OCI-LY3 (cell line): ENCODE results near the gene INHA.
A peak's percentile ranks its signal among the peaks of the same experiment; 100 is the strongest.

Experiments used
- EZH2phosphoT487 ChIP-seq: fragments of 200-600 bp; shearing (Covaris generic); IDR thresholded peaks from 2 replicates; pipeline ENCODE4 v1.6.1; 2018; ENCODE audit warnings: antibody characterized with exemption, mixed run types, low read depth
- TF ChIP-seq, protein P1 (sequence below): fragments of 200-600, 300-600 bp; sonication (generic); IDR thresholded peaks from 2 replicates; pipeline ENCODE4 v1.5.1; 2014; ENCODE audit warnings: antibody characterized with exemption, low read length, low read depth

DNA sequence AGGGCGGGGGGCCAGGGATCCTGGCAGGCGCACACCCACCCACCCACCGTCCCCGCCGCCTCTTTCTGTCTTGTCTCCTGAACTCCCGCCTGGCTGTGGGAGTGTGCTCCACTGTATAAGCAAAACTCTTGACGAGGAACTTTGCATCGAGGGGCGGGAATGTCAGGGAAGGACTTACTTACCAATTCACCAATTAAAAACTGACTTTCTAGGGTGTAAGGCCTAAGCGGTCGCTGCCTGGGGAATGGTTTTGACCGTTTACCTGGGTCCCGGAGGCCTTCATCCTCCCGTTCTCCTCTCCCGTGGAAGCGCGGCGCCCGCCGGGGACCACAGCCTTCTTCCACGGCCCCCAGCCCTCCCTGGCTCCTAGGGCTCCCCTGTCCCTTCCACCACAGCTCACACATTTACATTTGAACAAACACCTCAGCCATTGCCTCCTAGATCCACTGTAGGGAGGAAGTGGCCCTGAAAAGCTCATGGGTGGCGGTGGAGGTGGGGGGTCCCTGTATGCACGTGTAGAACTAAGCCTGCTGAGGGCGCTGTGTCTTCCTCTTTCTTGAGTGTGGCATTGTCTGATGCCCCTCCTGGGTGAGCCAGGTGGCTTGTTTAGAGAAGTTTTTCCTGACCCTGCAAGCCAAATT lies 49.0 kb upstream of the INHA start:
- TF ChIP-seq, protein P1, sequence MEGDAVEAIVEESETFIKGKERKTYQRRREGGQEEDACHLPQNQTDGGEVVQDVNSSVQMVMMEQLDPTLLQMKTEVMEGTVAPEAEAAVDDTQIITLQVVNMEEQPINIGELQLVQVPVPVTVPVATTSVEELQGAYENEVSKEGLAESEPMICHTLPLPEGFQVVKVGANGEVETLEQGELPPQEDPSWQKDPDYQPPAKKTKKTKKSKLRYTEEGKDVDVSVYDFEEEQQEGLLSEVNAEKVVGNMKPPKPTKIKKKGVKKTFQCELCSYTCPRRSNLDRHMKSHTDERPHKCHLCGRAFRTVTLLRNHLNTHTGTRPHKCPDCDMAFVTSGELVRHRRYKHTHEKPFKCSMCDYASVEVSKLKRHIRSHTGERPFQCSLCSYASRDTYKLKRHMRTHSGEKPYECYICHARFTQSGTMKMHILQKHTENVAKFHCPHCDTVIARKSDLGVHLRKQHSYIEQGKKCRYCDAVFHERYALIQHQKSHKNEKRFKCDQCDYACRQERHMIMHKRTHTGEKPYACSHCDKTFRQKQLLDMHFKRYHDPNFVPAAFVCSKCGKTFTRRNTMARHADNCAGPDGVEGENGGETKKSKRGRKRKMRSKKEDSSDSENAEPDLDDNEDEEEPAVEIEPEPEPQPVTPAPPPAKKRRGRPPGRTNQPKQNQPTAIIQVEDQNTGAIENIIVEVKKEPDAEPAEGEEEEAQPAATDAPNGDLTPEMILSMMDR, result 0 out of 2 replicates have a peak, but pooled peaks have one; percentile 3
- no peak for TF ChIP-seq EZH2phosphoT487
